Measurements from ENCODE around the gene MYH1. TPM values are rescaled to one million over a fixed set of nuclear protein-coding genes. Genes with fewer than 3 reads are reported as not detected.
A peak's percentile ranks its signal among the peaks of the same experiment; 100 is the strongest.
"Not testable (repeated sequence)": the region's sequence is repeated elsewhere in the genome, so short reads cannot be mapped to it uniquely, and the experiment has no call there.

The MYH1 gene
- total and polyA plus RNA-seq, 3 experiments from 2014 or later, result not detected

GRCh38 chr17:10547351-10547750 is 29.0 kb upstream of the MYH1 start:
- no peak for DNase-seq
- Mint-ChIP-seq H3K9me3 (peaks cover 0 to 6% (median under 1%) of the 10 kb centered on the region in 5 donors), H3K36me3 (no peaks in the 10 kb centered on the region), H3K4me1 (no peaks in the 10 kb centered on the region), H3K4me3 (no peak overlapping the region), H3K27ac (no peak overlapping the region), H3K27me3 (peaks cover 6 to 10% of the 10 kb centered on the region in 2 donors)
- CTCF ChIA-PET, result no interaction called here
- Histone ChIP-seq H3K9me3 (ENCODE audit: low read length) (no peaks in the 10 kb centered on the region), H3K27ac (ENCODE audit: low read depth, low read length) (no peak overlapping the region), H3K27me3 (ENCODE audit: insufficient read depth, low read length, poor library complexity, severe bottlenecking) (no peaks in the 10 kb centered on the region), H3K36me3 (ENCODE audit: insufficient read depth, low read length) (no peaks in the 10 kb centered on the region), H3K4me1 (ENCODE audit: insufficient read depth, low read length) (no peaks in the 10 kb centered on the region), H3K4me3 (ENCODE audit: low read length) (no peak overlapping the region)
- POLR2A ChIA-PET, result no interaction called here

GRCh38 chr17:10543486-10543885 is 25.1 kb upstream of the MYH1 start:
- H3K9me3 ChIP-seq (ENCODE audit: low read length); H3K4me3 Mint-ChIP-seq; DNase-seq; H3K27me3 ChIP-seq (ENCODE audit: insufficient read depth, low read length, poor library complexity, severe bottlenecking); H3K4me1 ChIP-seq (ENCODE audit: insufficient read depth, low read length); H3K36me3 ChIP-seq (ENCODE audit: insufficient read depth, low read length); H3K36me3 Mint-ChIP-seq; H3K27ac ChIP-seq (ENCODE audit: low read depth, low read length); CTCF ChIA-PET; H3K27me3 Mint-ChIP-seq; POLR2A ChIA-PET; H3K27ac Mint-ChIP-seq; H3K4me3 ChIP-seq (ENCODE audit: low read length); H3K4me1 Mint-ChIP-seq: not testable (repeated sequence)
- peaks cover 12 to 26% (median 24%) of the 10 kb centered on the region in 5 donors for H3K9me3 Mint-ChIP-seq

- H3K27ac Mint-ChIP-seq; H3K9me3 ChIP-seq (ENCODE audit: low read length); H3K27me3 ChIP-seq (ENCODE audit: insufficient read depth, low read length, poor library complexity, severe bottlenecking); H3K4me1 ChIP-seq (ENCODE audit: insufficient read depth, low read length); CTCF ChIA-PET; H3K4me3 Mint-ChIP-seq; H3K4me1 Mint-ChIP-seq; H3K36me3 Mint-ChIP-seq; H3K27me3 Mint-ChIP-seq; H3K27ac ChIP-seq (ENCODE audit: low read depth, low read length); POLR2A ChIA-PET; H3K4me3 ChIP-seq (ENCODE audit: low read length); DNase-seq; H3K36me3 ChIP-seq (ENCODE audit: insufficient read depth, low read length): not testable (repeated sequence)
- peaks cover 12 to 26% (median 22%) of the 10 kb centered on the region in 5 donors for H3K9me3 Mint-ChIP-seq
Observed at GRCh38 chr17:10541179-10541578, 22.8 kb upstream of the MYH1 start.

GRCh38 chr17:10532026-10532425 is 13.7 kb upstream of the MYH1 start:
- no peaks in the 10 kb centered on the region for H3K4me1 Mint-ChIP-seq
- no peaks in the 10 kb centered on the region for H3K9me3 Mint-ChIP-seq

GRCh38 chr17:10527419-10527818 is 9.1 kb upstream of the MYH1 start:
- ChIA-PET POLR2A (no interaction called here), CTCF (no interaction called here)
- DNase-seq, result no peak
- H3K4me1 Mint-ChIP-seq, result no peaks in the 10 kb centered on the region
- H3K27ac Mint-ChIP-seq, result no peak overlapping the region
- no peaks in the 10 kb centered on the region for H3K27me3 ChIP-seq (ENCODE audit: insufficient read depth, low read length, poor library complexity, severe bottlenecking)
- no peak overlapping the region for H3K4me3 ChIP-seq (ENCODE audit: low read length)
- no peaks in the 10 kb centered on the region for H3K4me1 ChIP-seq (ENCODE audit: insufficient read depth, low read length)
- no peak overlapping the region for H3K27ac ChIP-seq (ENCODE audit: low read depth, low read length)
- peaks cover 0 to 6% of the 10 kb centered on the region in 2 donors for H3K27me3 Mint-ChIP-seq
- no peaks in the 10 kb centered on the region for H3K9me3 ChIP-seq (ENCODE audit: low read length)
- no peaks in the 10 kb centered on the region for H3K36me3 ChIP-seq (ENCODE audit: insufficient read depth, low read length)
- no peaks in the 10 kb centered on the region for H3K36me3 Mint-ChIP-seq
- no peaks in the 10 kb centered on the region for H3K9me3 Mint-ChIP-seq
- H3K4me3 Mint-ChIP-seq, result no peak overlapping the region

More at GRCh38 chr17:10532026-10532425, 13.7 kb upstream of the MYH1 start:
- Mint-ChIP-seq H3K27me3 (peaks cover 0 to 18% of the 10 kb centered on the region in 2 donors), H3K27ac (no peak overlapping the region), H3K36me3 (no peaks in the 10 kb centered on the region), H3K4me3 (no peak overlapping the region)
- H3K27ac ChIP-seq (ENCODE audit: low read depth, low read length), result no peak overlapping the region
- DNase-seq, result no peak
- no peaks in the 10 kb centered on the region for H3K27me3 ChIP-seq (ENCODE audit: insufficient read depth, low read length, poor library complexity, severe bottlenecking)
- H3K9me3 ChIP-seq (ENCODE audit: low read length), result no peaks in the 10 kb centered on the region
- POLR2A ChIA-PET, result no interaction called here
- CTCF ChIA-PET, result no interaction called here
- no peak overlapping the region for H3K4me3 ChIP-seq (ENCODE audit: low read length)
- H3K4me1 ChIP-seq (ENCODE audit: insufficient read depth, low read length), result no peaks in the 10 kb centered on the region
- no peaks in the 10 kb centered on the region for H3K36me3 ChIP-seq (ENCODE audit: insufficient read depth, low read length)

- H3K36me3 Mint-ChIP-seq, result no peaks in the 10 kb centered on the region
- POLR2A ChIA-PET, result no interaction called here
- peak overlapping the region in 1 of 8 donors; percentile 4 for H3K27ac Mint-ChIP-seq
- H3K27me3 ChIP-seq (ENCODE audit: insufficient read depth, low read length, poor library complexity, severe bottlenecking), result no peaks in the 10 kb centered on the region
- H3K4me1 ChIP-seq (ENCODE audit: insufficient read depth, low read length), result no peaks in the 10 kb centered on the region
- CTCF ChIA-PET, result no interaction called here
- no peaks in the 10 kb centered on the region for H3K36me3 ChIP-seq (ENCODE audit: insufficient read depth, low read length)
- peaks cover 2 to 6% of the 10 kb centered on the region in 2 donors for H3K27me3 Mint-ChIP-seq
- no peak overlapping the region for H3K4me3 ChIP-seq (ENCODE audit: low read length)
- H3K4me3 Mint-ChIP-seq, result no peak overlapping the region
- peaks cover 0 to 1% (median 0%) of the 10 kb centered on the region in 5 donors for H3K9me3 Mint-ChIP-seq
- H3K9me3 ChIP-seq (ENCODE audit: low read length), result no peaks in the 10 kb centered on the region
- H3K4me1 Mint-ChIP-seq, result no peaks in the 10 kb centered on the region
- H3K27ac ChIP-seq (ENCODE audit: low read depth, low read length), result no peak overlapping the region
- no peak for DNase-seq
Observed at GRCh38 chr17:10526517-10526916, 8.2 kb upstream of the MYH1 start.

GRCh38 chr17:10523064-10523463 is 4.7 kb upstream of the MYH1 start:
- H3K36me3 Mint-ChIP-seq, result no peaks in the 10 kb centered on the region
- ChIA-PET CTCF (no interaction called here), POLR2A (no interaction called here)
- H3K27me3 Mint-ChIP-seq, result peaks cover 3 to 15% of the 10 kb centered on the region in 2 donors
- Histone ChIP-seq H3K4me3 (ENCODE audit: low read length) (no peak overlapping the region), H3K4me1 (ENCODE audit: insufficient read depth, low read length) (no peaks in the 10 kb centered on the region), H3K27me3 (ENCODE audit: insufficient read depth, low read length, poor library complexity, severe bottlenecking) (no peaks in the 10 kb centered on the region), H3K36me3 (ENCODE audit: insufficient read depth, low read length) (no peaks in the 10 kb centered on the region), H3K9me3 (ENCODE audit: low read length) (no peaks in the 10 kb centered on the region), H3K27ac (ENCODE audit: low read depth, low read length) (no peak overlapping the region)
- no peaks in the 10 kb centered on the region for H3K4me1 Mint-ChIP-seq
- no peak for DNase-seq
- peaks cover 0 to 2% (median 0%) of the 10 kb centered on the region in 5 donors for H3K9me3 Mint-ChIP-seq
- H3K4me3 Mint-ChIP-seq, result no peak overlapping the region
- H3K27ac Mint-ChIP-seq, result no peak overlapping the region

GRCh38 chr17:10521949-10522348 is 3.6 kb upstream of the MYH1 start:
- CTCF ChIA-PET, result no interaction called here
- H3K9me3 ChIP-seq (ENCODE audit: low read length), result no peaks in the 10 kb centered on the region
- Mint-ChIP-seq H3K4me3 (no peak overlapping the region), H3K27ac (no peak overlapping the region), H3K4me1 (no peaks in the 10 kb centered on the region), H3K27me3 (peaks cover 3 to 15% of the 10 kb centered on the region in 2 donors), H3K36me3 (no peaks in the 10 kb centered on the region), H3K9me3 (peaks cover 0 to 2% (median 0%) of the 10 kb centered on the region in 5 donors)
- no peaks in the 10 kb centered on the region for H3K4me1 ChIP-seq (ENCODE audit: insufficient read depth, low read length)
- DNase-seq, result no peak
- POLR2A ChIA-PET, result no interaction called here
- no peak overlapping the region for H3K4me3 ChIP-seq (ENCODE audit: low read length)
- no peaks in the 10 kb centered on the region for H3K36me3 ChIP-seq (ENCODE audit: insufficient read depth, low read length)
- H3K27ac ChIP-seq (ENCODE audit: low read depth, low read length), result no peak overlapping the region
- H3K27me3 ChIP-seq (ENCODE audit: insufficient read depth, low read length, poor library complexity, severe bottlenecking), result no peaks in the 10 kb centered on the region

- peaks cover 2 to 18% of the 10 kb centered on the region in 2 donors for H3K27me3 Mint-ChIP-seq
- ChIA-PET POLR2A (no interaction called here), CTCF (no interaction called here)
- no peaks in the 10 kb centered on the region for H3K27me3 ChIP-seq (ENCODE audit: insufficient read depth, low read length, poor library complexity, severe bottlenecking)
- H3K27ac ChIP-seq (ENCODE audit: low read depth, low read length), result no peak overlapping the region
- H3K9me3 Mint-ChIP-seq, result peaks cover 0 to 3% (median 0%) of the 10 kb centered on the region in 5 donors
- H3K27ac Mint-ChIP-seq, result no peak overlapping the region
- H3K9me3 ChIP-seq (ENCODE audit: low read length), result no peaks in the 10 kb centered on the region
- no peak for DNase-seq
- H3K36me3 Mint-ChIP-seq, result no peaks in the 10 kb centered on the region
- no peak overlapping the region for H3K4me3 ChIP-seq (ENCODE audit: low read length)
- no peaks in the 10 kb centered on the region for H3K4me1 ChIP-seq (ENCODE audit: insufficient read depth, low read length)
- no peaks in the 10 kb centered on the region for H3K4me1 Mint-ChIP-seq
- no peaks in the 10 kb centered on the region for H3K36me3 ChIP-seq (ENCODE audit: insufficient read depth, low read length)
- no peak overlapping the region for H3K4me3 Mint-ChIP-seq
Observed at GRCh38 chr17:10516638-10517037, 1.7 kb downstream of the MYH1 start.
